HG02763 (cell line): ENCODE data around the gene DUSP22.
"Not testable (repeated sequence)": the region's sequence is repeated elsewhere in the genome, so short reads cannot be mapped to it uniquely, and the experiment has no call there.

ENCODE experiments used
- ATAC-seq: cut with Tn5 transposase; IDR thresholded peaks from one replicate; pipeline ENCODE4 v1.9.1; 2021; ENCODE audit warnings: mild to moderate bottlenecking, moderate library complexity; ENCODE audit not compliant: unreplicated experiment

Gene DUSP22

DNA sequence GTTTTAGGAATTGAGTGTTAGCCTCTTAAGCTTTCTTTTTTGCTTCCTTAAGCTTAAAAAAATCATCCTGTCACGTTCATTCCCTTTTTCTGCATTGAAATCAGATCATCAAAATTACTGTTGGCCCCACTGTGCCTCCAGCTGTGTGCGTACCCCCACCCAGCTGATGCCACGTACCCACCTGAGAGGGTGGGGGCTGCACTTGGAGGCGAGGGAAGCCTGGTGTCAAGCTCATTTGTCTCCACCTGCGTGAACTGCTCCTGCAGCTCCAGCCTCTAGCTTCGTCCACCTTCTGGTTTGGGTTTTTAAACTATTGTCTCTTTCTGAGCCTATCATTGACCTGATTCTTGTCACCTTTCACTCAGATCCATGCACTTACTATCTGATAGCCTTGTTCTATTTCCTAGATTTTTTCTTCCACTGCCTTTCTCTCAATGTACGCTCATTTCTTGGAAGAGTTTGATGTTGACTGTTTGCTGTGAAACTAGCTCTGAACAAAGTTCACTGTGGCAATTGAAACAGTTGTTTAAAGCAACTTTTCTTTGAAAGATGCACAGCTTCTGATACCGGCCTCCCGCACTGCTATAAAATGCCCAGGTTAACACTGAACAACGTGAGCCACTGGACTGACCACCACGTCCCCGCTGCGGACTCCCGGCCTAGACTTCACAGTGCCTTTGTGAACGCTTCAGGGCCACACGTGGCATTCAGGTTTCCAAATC is 69.3 kb downstream of the DUSP22 start:
- ATAC-seq, result no peak

DNA sequence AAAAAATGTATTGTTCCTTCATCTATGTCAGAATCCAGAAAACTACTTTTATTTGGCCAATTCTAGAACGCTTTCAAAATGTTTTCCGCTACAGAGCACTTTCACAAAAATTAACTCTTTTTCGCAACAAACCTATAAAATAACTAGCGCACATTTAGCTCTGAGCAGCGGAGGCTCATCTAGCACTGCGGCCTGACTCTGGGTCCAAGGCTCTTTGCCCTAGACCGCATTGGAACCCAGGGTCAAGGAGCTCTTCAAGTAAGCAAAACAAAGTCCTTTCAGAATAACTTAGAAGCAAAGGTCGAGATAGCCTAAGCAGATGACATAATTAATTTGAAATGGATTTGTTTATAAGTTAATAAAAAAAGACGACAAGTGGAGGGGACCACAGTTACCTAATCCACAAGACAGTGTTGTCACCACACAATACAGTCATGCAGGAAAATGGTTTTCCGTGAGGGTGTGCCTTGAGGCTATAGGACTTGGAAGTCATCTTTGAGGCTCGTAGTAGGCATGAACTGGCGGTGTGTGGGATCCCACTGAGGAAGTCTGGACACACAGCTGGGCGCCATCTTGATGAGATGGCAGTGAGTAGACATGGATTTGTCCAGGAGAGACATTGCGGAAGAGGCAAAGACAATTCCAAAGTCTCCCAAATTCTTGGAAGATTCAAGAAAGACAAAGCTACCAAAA is 70.1 kb downstream of the DUSP22 start:
- ATAC-seq, result no peak

GRCh38 chr6:362924-363249 is 70.6 kb downstream of the DUSP22 start:
- no peak for ATAC-seq

DNA sequence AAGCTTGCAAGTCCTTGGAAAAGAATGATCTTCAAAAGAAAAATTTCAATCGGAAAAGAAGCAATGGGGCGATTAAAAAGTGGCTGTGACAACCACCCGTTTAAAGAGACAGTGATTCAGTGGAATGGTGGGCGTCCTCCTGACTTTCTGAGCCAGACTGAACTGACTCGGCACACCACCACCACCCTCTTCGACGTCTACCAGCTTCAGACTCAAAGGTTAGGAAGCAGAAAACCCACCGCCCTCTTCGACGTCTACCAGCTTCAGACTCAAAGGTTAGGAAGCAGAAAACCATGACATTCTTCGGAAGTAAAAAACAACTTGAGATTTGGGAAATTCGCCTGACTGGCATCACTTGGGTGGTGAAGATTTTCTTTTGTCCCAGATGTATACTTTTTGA is 71.0 kb downstream of the DUSP22 start:
- no peak for ATAC-seq

GRCh38 chr6:363909-364308 is 71.6 kb downstream of the DUSP22 start:
- ATAC-seq, result no peak

DNA sequence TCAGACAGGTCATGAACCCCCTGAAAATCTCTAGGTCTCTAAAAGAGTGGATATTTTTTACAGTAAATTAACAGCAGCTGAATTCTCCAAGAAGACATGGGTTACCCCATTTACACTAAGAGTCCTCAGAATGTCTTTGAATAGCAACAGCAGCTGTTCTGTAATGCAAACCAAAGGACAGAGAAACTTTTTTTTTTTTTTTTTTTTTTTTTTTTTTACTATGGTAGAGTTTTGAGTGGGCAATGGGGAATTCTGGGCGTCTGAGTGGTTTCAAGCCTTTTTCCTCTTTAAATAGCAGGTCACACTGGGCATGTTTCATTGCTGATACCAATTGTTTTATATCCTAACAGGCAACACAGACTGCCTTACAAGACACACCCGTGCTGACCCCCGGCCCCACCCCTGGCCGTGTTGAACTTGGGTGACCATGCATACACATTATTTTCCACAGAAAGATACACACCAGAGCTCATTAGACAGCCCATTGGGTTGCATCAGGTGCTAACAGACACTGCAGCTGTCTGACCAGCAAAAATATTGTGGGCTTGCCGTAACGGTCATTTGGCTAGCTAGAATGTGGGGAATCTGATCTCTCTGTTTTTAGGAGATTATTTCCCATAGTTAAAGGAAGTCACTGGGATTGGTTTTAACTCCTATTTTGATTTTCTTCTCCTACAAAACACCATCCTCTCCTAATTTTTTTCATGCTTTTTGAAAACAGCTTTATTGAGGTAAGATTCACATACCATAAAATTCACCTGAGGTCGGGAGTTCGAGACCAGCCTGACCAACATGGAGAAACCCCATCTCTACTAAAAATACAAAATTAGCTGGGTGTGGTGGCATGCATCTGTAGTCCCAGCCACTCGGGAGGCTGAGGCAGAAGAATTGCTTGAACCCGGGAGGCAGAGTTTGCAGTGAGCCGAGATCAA is 72.6 kb downstream of the DUSP22 start:
- peak; percentile 73 for ATAC-seq

- no peak for ATAC-seq
Measured at GRCh38 chr6:365835-366234, 73.5 kb downstream of the DUSP22 start.

- ATAC-seq, result no peak
Measured at GRCh38 chr6:366389-367297, 74.4 kb downstream of the DUSP22 start.

- ATAC-seq, result no peak
Measured at GRCh38 chr6:367298-367794, 75.1 kb downstream of the DUSP22 start.

GRCh38 chr6:367891-368630 is 75.8 kb downstream of the DUSP22 start:
- no peak for ATAC-seq

DNA sequence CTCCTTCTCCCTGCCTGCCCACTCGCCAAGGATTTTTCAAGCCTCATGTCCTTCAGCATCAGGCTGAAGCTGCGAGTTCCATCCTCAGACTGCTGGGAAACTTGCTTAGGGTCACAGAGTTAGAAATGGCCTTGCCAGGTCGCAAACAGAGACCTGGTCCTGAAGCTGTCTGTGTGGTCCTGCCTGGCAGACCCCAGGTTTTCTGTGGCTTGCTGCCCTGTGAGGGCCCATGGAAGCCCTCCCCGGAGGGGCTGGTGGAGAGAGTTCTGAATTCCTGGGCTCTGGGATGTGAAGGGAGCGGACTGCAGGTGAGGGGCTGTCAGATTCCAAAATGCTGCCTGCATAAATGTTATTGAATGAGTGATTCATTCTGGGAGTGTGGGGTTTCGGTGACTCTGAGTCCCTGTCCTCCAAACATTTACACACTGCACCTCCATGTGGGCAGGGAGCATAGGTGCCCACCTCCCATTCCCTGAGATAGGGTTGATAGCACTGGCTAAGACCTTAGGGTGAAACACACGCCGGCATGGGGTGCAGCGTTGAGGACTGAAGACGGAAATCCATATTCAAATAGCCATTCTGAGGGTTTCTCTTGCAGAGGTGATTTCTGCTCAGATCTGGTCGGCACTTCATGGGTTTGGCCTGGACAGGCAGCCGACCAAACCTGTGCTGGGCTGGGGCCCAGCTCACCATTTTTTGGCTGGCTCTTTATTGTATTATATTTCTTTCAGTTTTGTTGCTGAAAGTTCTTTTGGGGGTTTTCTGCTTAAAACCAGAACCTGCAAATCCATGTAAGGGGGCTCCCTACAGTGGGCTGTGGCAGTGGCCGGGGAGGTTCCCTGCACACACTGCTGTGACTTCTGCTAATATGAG is 77.5 kb downstream of the DUSP22 start:
- ATAC-seq, result no peak

DNA sequence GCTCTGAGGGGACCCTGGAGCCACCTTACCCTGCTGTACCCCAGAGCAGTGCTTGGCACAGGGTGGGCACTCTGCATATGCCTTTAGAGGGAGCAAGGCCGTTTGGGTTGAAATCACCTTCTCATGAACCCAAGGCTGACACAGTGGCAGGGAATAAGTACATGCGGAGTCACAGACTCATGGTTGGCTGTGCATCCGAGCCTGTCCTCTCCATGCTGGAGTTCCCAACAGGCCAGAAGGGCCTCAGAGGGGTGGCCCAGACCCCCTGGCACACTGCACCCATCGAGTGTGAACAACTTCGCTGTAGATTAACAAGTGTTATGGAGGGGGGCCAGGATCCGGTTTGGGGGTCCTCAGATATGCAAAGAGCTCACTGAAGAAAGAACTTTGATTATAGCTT is 78.3 kb downstream of the DUSP22 start:
- no peak for ATAC-seq

GRCh38 chr6:371851-372250 is 79.6 kb downstream of the DUSP22 start:
- ATAC-seq, result not testable (repeated sequence)

DNA sequence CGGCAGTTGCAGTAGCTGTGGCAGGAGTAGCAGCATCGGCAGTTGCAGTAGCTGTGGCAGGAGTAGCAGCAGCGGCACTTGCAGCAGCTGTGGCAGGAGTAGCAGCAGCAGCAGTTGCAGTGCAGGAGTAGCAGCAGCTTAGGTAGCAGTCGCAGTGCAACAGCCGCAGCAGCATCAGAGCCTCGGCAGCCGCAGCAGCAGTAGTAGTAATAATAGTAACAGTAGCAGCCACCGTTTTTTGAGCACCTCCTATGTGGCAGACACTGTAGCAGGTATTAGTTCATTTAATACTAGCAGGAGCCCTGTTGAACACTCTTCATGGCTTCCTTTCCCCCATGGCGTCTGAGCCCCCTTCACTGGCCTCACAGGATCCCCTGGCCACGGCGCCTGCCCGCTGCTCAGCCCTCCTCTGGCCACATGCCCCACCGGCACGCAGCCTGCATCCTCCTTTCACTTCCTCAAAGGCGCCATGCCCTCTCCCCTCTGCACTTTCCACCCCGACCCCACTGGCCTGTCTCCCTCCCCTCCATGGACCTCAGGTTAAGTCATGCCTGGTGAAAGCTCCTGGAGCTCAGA is 80.1 kb downstream of the DUSP22 start:
- ATAC-seq, result no peak

GRCh38 chr6:373031-373430 is 80.7 kb downstream of the DUSP22 start:
- no peak for ATAC-seq

DNA sequence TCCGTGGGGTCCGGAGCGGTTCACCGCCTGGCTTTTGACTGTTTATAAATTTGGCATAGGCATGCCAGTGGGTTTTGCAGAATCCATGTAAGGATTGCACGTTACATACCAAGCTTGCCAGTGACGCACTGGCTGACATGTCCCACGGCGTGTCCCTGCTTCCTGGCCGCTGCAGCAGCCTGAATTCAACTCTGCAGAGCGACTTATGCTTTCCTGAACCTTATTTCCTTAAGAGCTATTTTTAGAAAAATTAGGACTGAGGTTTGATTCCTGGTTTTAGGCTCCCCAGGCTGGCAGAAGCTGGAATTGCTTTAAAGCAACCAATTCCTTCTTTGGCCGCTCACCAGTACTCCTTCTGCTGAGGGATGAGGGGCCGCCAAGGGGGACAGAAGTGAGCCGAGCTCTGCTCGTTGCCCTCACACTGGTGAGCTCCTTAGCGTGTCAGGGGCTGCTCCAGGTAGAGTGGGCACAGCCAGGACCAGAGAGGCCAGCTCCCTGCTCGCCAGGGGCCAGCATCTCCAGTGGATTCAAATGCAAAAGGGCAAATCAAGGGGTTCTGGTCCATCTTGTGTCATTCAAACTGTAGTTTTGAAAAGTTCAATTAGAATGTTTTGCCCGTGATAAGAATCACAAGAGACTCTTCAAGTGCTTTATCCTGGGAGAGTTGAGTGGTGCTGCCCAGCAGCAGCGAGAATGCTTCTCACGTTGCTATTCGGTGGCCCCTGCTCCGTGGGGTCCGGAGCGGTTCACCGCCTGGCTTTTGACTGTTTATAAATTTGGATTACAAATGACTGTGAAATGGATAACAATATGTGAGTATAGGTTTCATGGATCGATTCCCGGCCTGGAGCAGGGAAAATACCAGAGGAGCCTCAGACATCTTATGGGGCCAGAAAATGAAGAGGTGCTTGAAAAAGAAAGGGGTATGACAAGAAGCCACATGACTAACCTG is 81.8 kb downstream of the DUSP22 start:
- ATAC-seq, result no peak

DNA sequence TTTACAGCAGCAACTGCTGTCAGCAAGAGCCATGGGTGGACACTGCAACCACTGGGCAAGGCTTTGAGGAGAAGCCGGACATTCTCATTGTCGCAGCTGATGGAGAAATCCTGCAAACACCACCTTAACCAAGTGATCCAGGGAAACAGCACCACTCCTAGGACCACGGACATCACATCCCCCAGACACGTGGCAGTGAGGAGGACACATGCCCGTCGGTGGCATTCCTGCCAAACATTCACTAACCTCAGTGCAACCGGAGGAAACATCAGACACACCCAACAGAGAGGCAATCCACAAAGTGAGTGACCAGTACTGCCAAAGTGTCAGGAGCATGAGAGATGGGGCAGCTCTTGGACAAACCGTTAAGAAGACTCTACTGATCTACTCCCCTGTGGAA is 82.7 kb downstream of the DUSP22 start:
- ATAC-seq, result no peak
